H9 (cell line): Measurements from ENCODE around the gene USP47. TPM values are rescaled to one million over a fixed set of nuclear protein-coding genes. Genes with fewer than 3 reads are reported as not detected.

ENCODE experiments used
- DNase-seq: peaks from one replicate; pipeline ENCODE4 v3.0.0-alpha.2; 2017
- H2AFZ ChIP-seq: one replicate; pipeline ENCODE4 v1.6.1; 2013; ENCODE audit warnings: mild to moderate bottlenecking, low read length, control low read depth, moderate library complexity
- H2AK5ac ChIP-seq: 2 replicates; pipeline ENCODE4 v1.6.1; 2013; ENCODE audit warnings: low read length, control low read depth, mixed read lengths; ENCODE audit not compliant: insufficient read length
- H2BK120ac ChIP-seq: one replicate; pipeline ENCODE4 v1.6.1; 2013; ENCODE audit warnings: low read depth, mild to moderate bottlenecking, low read length, control low read depth, inconsistent platforms; ENCODE audit not compliant: poor library complexity, severe bottlenecking
- H2BK12ac ChIP-seq: 2 replicates; pipeline ENCODE4 v1.6.1; 2013; ENCODE audit warnings: low read length, control low read depth, mixed read lengths, low read depth; ENCODE audit not compliant: insufficient read length
- H2BK15ac ChIP-seq: 2 replicates; pipeline ENCODE4 v1.6.1; 2013; ENCODE audit warnings: low read depth, low read length, control low read depth
- H2BK20ac ChIP-seq: one replicate; pipeline ENCODE4 v1.6.1; 2013; ENCODE audit warnings: low read depth, mild to moderate bottlenecking, low read length, control low read depth, inconsistent platforms; ENCODE audit not compliant: poor library complexity, severe bottlenecking
- H2BK5ac ChIP-seq: 2 replicates; pipeline ENCODE4 v1.6.1; 2013; ENCODE audit warnings: low read length, control low read depth, mixed read lengths; ENCODE audit not compliant: insufficient read length
- H3K14ac ChIP-seq: 2 replicates; pipeline ENCODE4 v1.6.1; 2013; ENCODE audit warnings: low read length, control low read depth; ENCODE audit not compliant: insufficient read depth
- H3K18ac ChIP-seq: 2 replicates; pipeline ENCODE4 v1.6.1; 2013; ENCODE audit warnings: low read depth, mild to moderate bottlenecking, mixed read lengths, low read length, control low read depth; ENCODE audit not compliant: insufficient read length
- H3K23ac ChIP-seq: 2 replicates; pipeline ENCODE4 v1.6.1; 2013; ENCODE audit warnings: low read length, control low read depth, mixed read lengths, low read depth; ENCODE audit not compliant: insufficient read length
- H3K23me2 ChIP-seq: 2 replicates; pipeline ENCODE4 v1.6.1; 2013; ENCODE audit warnings: low read depth, mild to moderate bottlenecking, mixed read lengths, low read length, control low read depth; ENCODE audit not compliant: insufficient read length, poor library complexity, severe bottlenecking
- H3K27ac ChIP-seq: 2 replicates; pipeline ENCODE4 v1.5.1; 2013; ENCODE audit warnings: low read length, control low read depth, mixed read lengths, low read depth; ENCODE audit not compliant: insufficient read length
- H3K27me3 ChIP-seq: 2 replicates; pipeline ENCODE4 v1.6.1; 2013; ENCODE audit warnings: low read length, control low read depth, inconsistent platforms; ENCODE audit not compliant: insufficient read depth
- H3K4ac ChIP-seq: 2 replicates; pipeline ENCODE4 v1.6.1; 2013; ENCODE audit warnings: low read depth, mild to moderate bottlenecking, control low read depth, inconsistent platforms, low read length, moderate library complexity
- H3K4me1 ChIP-seq: 2 replicates; pipeline ENCODE4 v1.6.1; 2013; ENCODE audit warnings: low read length, control low read depth, inconsistent platforms; ENCODE audit not compliant: insufficient read depth
- H3K4me2 ChIP-seq: 2 replicates; pipeline ENCODE4 v1.6.1; 2013; ENCODE audit warnings: low read length, control low read depth, mixed read lengths; ENCODE audit not compliant: insufficient read length, insufficient read depth
- H3K56ac ChIP-seq: 2 replicates; pipeline ENCODE4 v1.6.1; 2013; ENCODE audit warnings: low read depth, mild to moderate bottlenecking, mixed read lengths, low read length, control low read depth; ENCODE audit not compliant: insufficient read length
- H3K79me1 ChIP-seq: 2 replicates; pipeline ENCODE4 v1.6.1; 2013; ENCODE audit warnings: low read depth, mild to moderate bottlenecking, moderate library complexity, low read length, control low read depth, inconsistent platforms; ENCODE audit not compliant: insufficient read depth, poor library complexity, severe bottlenecking
- H3K79me2 ChIP-seq: 2 replicates; pipeline ENCODE4 v1.6.1; 2013; ENCODE audit warnings: low read length, control low read depth, inconsistent platforms; ENCODE audit not compliant: insufficient read depth
- H3K9ac ChIP-seq: 2 replicates; pipeline ENCODE4 v1.6.1; 2013; ENCODE audit warnings: low read length, control low read depth, mixed read lengths; ENCODE audit not compliant: insufficient read length; ENCODE audit errors: extremely low read depth
- H3K9me3 ChIP-seq: one replicate; pipeline ENCODE4 v1.6.1; 2013; ENCODE audit warnings: low read depth, low read length, inconsistent platforms; ENCODE audit not compliant: control insufficient read depth
- H3T11ph ChIP-seq: one replicate; pipeline ENCODE4 v1.6.1; 2013; ENCODE audit warnings: mild to moderate bottlenecking, low read length, control low read depth, inconsistent platforms
- H4K20me1 ChIP-seq: one replicate; pipeline ENCODE4 v1.6.1; 2013; ENCODE audit not compliant: control insufficient read depth, insufficient read length, insufficient read depth
- H4K5ac ChIP-seq: 2 replicates; pipeline ENCODE4 v1.6.1; 2013; ENCODE audit warnings: low read depth, mild to moderate bottlenecking, mixed read lengths, low read length, control low read depth; ENCODE audit not compliant: insufficient read length
- H4K8ac ChIP-seq: replicated peaks from 2 replicates; pipeline ENCODE4 v1.6.1; 2013; ENCODE audit warnings: low read length, control low read depth, mixed read lengths, low read depth; ENCODE audit not compliant: insufficient read length
- H4K91ac ChIP-seq: 2 replicates; pipeline ENCODE4 v1.6.1; 2013; ENCODE audit warnings: low read depth, mild to moderate bottlenecking, moderate library complexity, mixed read lengths, low read length, control low read depth; ENCODE audit not compliant: insufficient read length
- H3K27ac Mint-ChIP-seq, 3 experiments: 2 replicates in 2 of 3; 3 replicates in 1 of 3; pipeline ENCODE4 v1.8.0; 2020 to 2021; ENCODE audit warnings: mixed read lengths in 3 of 3, mild to moderate bottlenecking in 1 of 3, moderate library complexity in 1 of 3
- H3K27me3 Mint-ChIP-seq: 2 replicates; pipeline ENCODE4 v1.8.0; 2021; ENCODE audit warnings: low read depth, mild to moderate bottlenecking, moderate library complexity, mixed read lengths
- H3K36me3 Mint-ChIP-seq, 3 experiments: 2 replicates in 2 of 3; 3 replicates in 1 of 3; pipeline ENCODE4 v1.8.0; 2020 to 2021; ENCODE audit warnings: low read depth in 3 of 3, mixed read lengths in 3 of 3; ENCODE audit not compliant: insufficient read depth in 1 of 3
- H3K4me1 Mint-ChIP-seq, 2 experiments: 2 replicates each; pipeline ENCODE4 v1.8.0; 2020; ENCODE audit warnings: mixed read lengths in 2 of 2
- H3K4me3 Mint-ChIP-seq, 2 experiments: 2 replicates in 1 of 2; 3 replicates in 1 of 2; pipeline ENCODE4 v1.8.0; 2020 to 2021; ENCODE audit warnings: mild to moderate bottlenecking in 2 of 2, mixed read lengths in 2 of 2, moderate library complexity in 1 of 2
- H3K9me3 Mint-ChIP-seq, 2 experiments: 2 replicates in 1 of 2; 3 replicates in 1 of 2; pipeline ENCODE4 v1.8.0; 2020; ENCODE audit warnings: mild to moderate bottlenecking in 2 of 2, mixed read lengths in 2 of 2, moderate library complexity in 1 of 2
- CTCF ChIP-seq: fragments of 200-600 bp; sonication (generic); conservative IDR thresholded peaks from 3 replicates; pipeline ENCODE4 v1.8.0; 2021; ENCODE audit warnings: antibody characterized with exemption, mild to moderate bottlenecking
- WGBS: extraction: QIAGEN DNeasy Blood & Tissue Kit; methylation state at CpG from one replicate; pipeline ENCODE4 v1.1.7; 2013; ENCODE audit warnings: missing lambda C conversion rate, low lambda C conversion rate, mixed read lengths; ENCODE audit not compliant: insufficient read length; ENCODE audit errors: extremely low coverage; 5-methylcytosine and 5-hydroxymethylcytosine counted together
- total RNA-seq: library from RNA; stranded (reverse); gene quantifications from 2 replicates; pipeline ENCODE4 v1.2.1, GENCODE V29; 2021

Gene USP47
- total RNA-seq, 1 experiment from 2014 or later = 26.7 TPM

GRCh38 chr11:11958403-11959231, 116.8 kb downstream of the USP47 start:
- Histone ChIP-seq H3K14ac (no peak overlapping the region), H2BK15ac (no peak overlapping the region), H3K4me1 (no peaks in the 10 kb centered on the region), H3K23ac (no peak overlapping the region), H3K18ac (no peak overlapping the region), H4K20me1 (no peaks in the 10 kb centered on the region), H3K56ac (no peak overlapping the region), H2AK5ac (no peak overlapping the region), H2AFZ (no peak overlapping the region), H3T11ph (no peak overlapping the region), H3K9ac (no peak overlapping the region), H4K8ac (no peak overlapping the region), H4K5ac (no peak overlapping the region), H3K23me2 (no peaks in the 10 kb centered on the region), H2BK12ac (no peak overlapping the region), H2BK120ac (no peak overlapping the region), H2BK5ac (no peak overlapping the region), H3K4me2 (no peak overlapping the region), H3K79me1 (no peaks in the 10 kb centered on the region), H3K27ac (no peak overlapping the region), H2BK20ac (no peak overlapping the region), H3K27me3 (no peaks in the 10 kb centered on the region), H3K9me3 (no peaks in the 10 kb centered on the region), H3K79me2 (no peaks in the 10 kb centered on the region), H4K91ac (no peak overlapping the region), H3K4ac (no peak overlapping the region)
- no CpG with 5 or more reads among the region's 11 CpGs for WGBS
- Mint-ChIP-seq H3K36me3 (peaks cover 8 to 29% (median 25%) of the 10 kb centered on the region in 3 experiments; a peak in 6 of 7 replicates), H3K9me3 (no peaks in the 10 kb centered on the region), H3K4me1 (peaks cover 9 to 14% of the 10 kb centered on the region in 2 experiments), H3K27ac (peak overlapping the region in 1 of 3 experiments; percentile 46; a peak in 1 of 7 replicates), H3K27me3 (no peaks in the 10 kb centered on the region; the same call in 1 of the 2 replicates), H3K4me3 (no peak overlapping the region)
- TF ChIP-seq CTCF = no peak
- no peak for DNase-seq
